ENCODE measurements around the gene FOXF1. TPM values are rescaled to one million over a fixed set of nuclear protein-coding genes. Genes with fewer than 3 reads are reported as not detected.

The FOXF1 gene
- total and polyA plus RNA-seq, 4 donors, result 0.66 to 1.7 (median 1.1) TPM

DNA sequence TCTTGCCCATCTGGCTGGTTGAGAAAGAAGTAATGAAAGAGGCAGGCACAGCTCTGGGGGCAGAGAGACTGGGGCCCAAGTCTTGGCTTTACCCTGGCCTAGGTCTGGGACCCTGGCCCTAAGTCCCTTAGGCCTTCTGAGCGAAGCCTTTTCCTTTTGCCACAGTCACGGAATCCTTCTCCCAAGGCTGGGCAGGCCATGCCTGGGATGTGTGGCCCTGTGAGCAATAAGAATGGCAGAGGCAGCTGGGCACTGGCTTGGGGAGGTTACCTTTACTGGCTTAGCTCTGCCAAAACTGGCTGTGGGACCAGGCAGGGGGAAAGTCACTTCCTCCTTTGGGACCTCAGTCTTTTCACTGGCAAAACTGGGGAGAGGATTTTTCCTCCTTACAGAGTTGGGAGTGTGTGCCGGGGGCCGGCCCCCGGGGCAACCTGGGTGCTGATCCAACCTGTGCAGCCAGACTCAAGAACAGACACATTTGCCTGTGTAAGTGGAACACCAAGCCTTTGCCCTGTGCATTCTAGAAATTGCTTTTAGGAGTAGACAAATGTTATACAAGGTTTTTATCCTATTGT, 12.9 kb downstream of the FOXF1 start:
- H3K27ac ChIP-seq (ENCODE audit: low read depth, low read length), result no peak overlapping the region
- H3K4me1 ChIP-seq (ENCODE audit: control insufficient read depth, insufficient read depth, low read length), result peaks cover 16% of the 10 kb centered on the region
- H3K27me3 ChIP-seq (ENCODE audit: control insufficient read depth, insufficient read depth, low read length), result peaks cover 48% of the 10 kb centered on the region
- H3K9me3 ChIP-seq (ENCODE audit: control insufficient read depth, insufficient read depth, low read length), result no peaks in the 10 kb centered on the region
- no peak for DNase-seq (ENCODE audit: low read depth in 4 of 6, low spot score in 6 of 6)
- H3K36me3 ChIP-seq (ENCODE audit: control insufficient read depth, insufficient read depth, low read length), result peaks cover 7% of the 10 kb centered on the region
- H3K4me3 ChIP-seq (ENCODE audit: low read depth, low read length), result no peak overlapping the region
- WGBS (ENCODE audit: insufficient coverage), result 87% methylated on average over 5 of the region's 5 CpGs

DNA sequence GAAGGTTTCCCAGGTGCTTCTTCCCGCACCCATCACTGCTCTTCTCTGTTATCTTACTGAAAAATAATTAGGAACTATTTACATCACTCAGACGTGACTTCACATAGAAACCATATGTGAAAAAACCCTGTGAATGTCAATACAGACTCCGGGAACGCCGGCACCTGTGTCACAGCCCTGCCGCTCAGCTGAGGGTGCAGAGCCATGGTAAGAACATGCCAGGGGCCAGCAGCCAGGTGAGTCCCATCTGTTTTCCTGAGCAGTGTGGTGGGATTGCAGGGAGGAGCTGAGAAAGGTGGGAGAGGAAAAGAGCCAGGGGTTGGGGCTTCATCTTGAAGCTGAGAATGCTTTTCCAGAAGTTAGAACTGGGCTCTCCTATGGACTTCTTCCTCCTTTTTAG, 13.7 kb downstream of the FOXF1 start:
- Histone ChIP-seq H3K27ac (ENCODE audit: low read depth, low read length) (no peak overlapping the region), H3K4me3 (ENCODE audit: low read depth, low read length) (no peak overlapping the region), H3K4me1 (ENCODE audit: control insufficient read depth, insufficient read depth, low read length) (peaks cover 16% of the 10 kb centered on the region), H3K36me3 (ENCODE audit: control insufficient read depth, insufficient read depth, low read length) (peaks cover 12% of the 10 kb centered on the region), H3K27me3 (ENCODE audit: control insufficient read depth, insufficient read depth, low read length) (peaks cover 44% of the 10 kb centered on the region), H3K9me3 (ENCODE audit: control insufficient read depth, insufficient read depth, low read length) (no peaks in the 10 kb centered on the region)
- WGBS (ENCODE audit: insufficient coverage), result 83% methylated on average over 6 of the region's 6 CpGs
- DNase-seq (ENCODE audit: low read depth in 4 of 6, low spot score in 6 of 6), result no peak

- no peak for DNase-seq (ENCODE audit: low read depth in 4 of 6, low spot score in 6 of 6)
- H3K27ac ChIP-seq (ENCODE audit: low read depth, low read length), result no peak overlapping the region
- no peaks in the 10 kb centered on the region for H3K9me3 ChIP-seq (ENCODE audit: control insufficient read depth, insufficient read depth, low read length)
- peaks cover 17% of the 10 kb centered on the region for H3K4me1 ChIP-seq (ENCODE audit: control insufficient read depth, insufficient read depth, low read length)
- H3K27me3 ChIP-seq (ENCODE audit: control insufficient read depth, insufficient read depth, low read length), result peaks cover 27% of the 10 kb centered on the region
- peaks cover 18% of the 10 kb centered on the region for H3K36me3 ChIP-seq (ENCODE audit: control insufficient read depth, insufficient read depth, low read length)
- no peak overlapping the region for H3K4me3 ChIP-seq (ENCODE audit: low read depth, low read length)
- WGBS (ENCODE audit: insufficient coverage), result 56% methylated on average over 12 of the region's 12 CpGs
These were observed 15.4 kb downstream of the FOXF1 start for GRCh38 chr16:86525696-86526095.

DNA sequence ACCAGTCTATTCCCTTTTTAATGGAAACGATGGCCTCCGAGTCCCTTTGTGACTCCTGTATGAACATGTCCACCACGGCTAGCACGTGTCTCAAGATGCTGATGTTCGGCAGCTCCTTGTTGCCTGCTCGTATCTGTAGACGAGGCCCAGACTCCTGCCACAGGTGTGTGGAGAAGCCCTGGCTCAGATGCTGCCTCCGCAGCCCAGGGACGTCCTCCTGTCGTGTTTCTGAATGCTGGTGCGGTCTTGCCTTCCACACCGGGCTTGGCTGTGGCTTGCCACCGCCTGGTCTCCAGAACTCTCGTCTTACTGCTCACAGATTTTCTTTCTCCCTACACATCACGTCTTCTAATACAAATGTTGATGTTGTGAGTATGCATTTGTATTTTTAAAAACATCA, 17.0 kb downstream of the FOXF1 start:
- H3K9me3 ChIP-seq (ENCODE audit: control insufficient read depth, insufficient read depth, low read length), result no peaks in the 10 kb centered on the region
- H3K4me1 ChIP-seq (ENCODE audit: control insufficient read depth, insufficient read depth, low read length), result peaks cover 26% of the 10 kb centered on the region
- peaks cover 11% of the 10 kb centered on the region for H3K27me3 ChIP-seq (ENCODE audit: control insufficient read depth, insufficient read depth, low read length)
- no peak overlapping the region for H3K4me3 ChIP-seq (ENCODE audit: low read depth, low read length)
- no peak overlapping the region for H3K27ac ChIP-seq (ENCODE audit: low read depth, low read length)
- H3K36me3 ChIP-seq (ENCODE audit: control insufficient read depth, insufficient read depth, low read length), result peaks cover 31% of the 10 kb centered on the region
- no peak for DNase-seq (ENCODE audit: low read depth in 4 of 6, low spot score in 6 of 6)
- 92% methylated on average over 12 of the region's 15 CpGs for WGBS (ENCODE audit: insufficient coverage)

GRCh38 chr16:86528061-86528929, 18.0 kb downstream of the FOXF1 start:
- H3K4me1 ChIP-seq (ENCODE audit: control insufficient read depth, insufficient read depth, low read length), result peaks cover 22% of the 10 kb centered on the region
- 91% methylated on average over 38 of the region's 38 CpGs for WGBS (ENCODE audit: insufficient coverage)
- no peaks in the 10 kb centered on the region for H3K9me3 ChIP-seq (ENCODE audit: control insufficient read depth, insufficient read depth, low read length)
- H3K27me3 ChIP-seq (ENCODE audit: control insufficient read depth, insufficient read depth, low read length), result peaks cover 3% of the 10 kb centered on the region
- peaks cover 35% of the 10 kb centered on the region for H3K36me3 ChIP-seq (ENCODE audit: control insufficient read depth, insufficient read depth, low read length)
- H3K27ac ChIP-seq (ENCODE audit: low read depth, low read length), result no peak overlapping the region
- H3K4me3 ChIP-seq (ENCODE audit: low read depth, low read length), result no peak overlapping the region
- no peak for DNase-seq (ENCODE audit: low read depth in 4 of 6, low spot score in 6 of 6)

DNA sequence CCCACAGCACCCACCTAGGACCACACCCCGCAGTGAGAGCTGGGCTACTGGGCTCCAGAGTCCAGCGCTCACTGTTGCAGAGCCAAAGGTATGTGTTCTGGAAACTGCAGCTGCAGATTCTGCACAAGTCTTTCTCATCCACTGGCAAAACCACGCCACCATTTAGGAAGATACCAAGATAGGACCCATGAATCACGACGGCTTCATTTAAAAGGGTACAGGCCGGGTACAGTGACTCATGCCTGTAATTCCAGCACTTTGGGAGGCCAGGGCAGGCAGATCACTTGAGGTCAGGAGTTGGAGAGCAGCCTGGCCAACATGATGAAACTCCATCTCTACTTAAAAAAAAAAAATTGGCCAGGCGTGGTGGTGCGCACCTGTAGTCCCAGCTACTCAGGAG, 18.8 kb downstream of the FOXF1 start:
- Histone ChIP-seq H3K36me3 (ENCODE audit: control insufficient read depth, insufficient read depth, low read length) (peaks cover 35% of the 10 kb centered on the region), H3K4me1 (ENCODE audit: control insufficient read depth, insufficient read depth, low read length) (peaks cover 21% of the 10 kb centered on the region), H3K27me3 (ENCODE audit: control insufficient read depth, insufficient read depth, low read length) (no peaks in the 10 kb centered on the region), H3K9me3 (ENCODE audit: control insufficient read depth, insufficient read depth, low read length) (no peaks in the 10 kb centered on the region), H3K27ac (ENCODE audit: low read depth, low read length) (no peak overlapping the region), H3K4me3 (ENCODE audit: low read depth, low read length) (no peak overlapping the region)
- no peak for DNase-seq (ENCODE audit: low read depth in 4 of 6, low spot score in 6 of 6)
- WGBS (ENCODE audit: insufficient coverage), result 92% methylated on average over 8 of the region's 8 CpGs

GRCh38 chr16:86530251-86531190, 20.2 kb downstream of the FOXF1 start:
- no peaks in the 10 kb centered on the region for H3K27me3 ChIP-seq (ENCODE audit: control insufficient read depth, insufficient read depth, low read length)
- H3K4me1 ChIP-seq (ENCODE audit: control insufficient read depth, insufficient read depth, low read length), result peaks cover 26% of the 10 kb centered on the region
- H3K36me3 ChIP-seq (ENCODE audit: control insufficient read depth, insufficient read depth, low read length), result peaks cover 40% of the 10 kb centered on the region
- H3K4me3 ChIP-seq (ENCODE audit: low read depth, low read length), result no peak overlapping the region
- no peak overlapping the region for H3K27ac ChIP-seq (ENCODE audit: low read depth, low read length)
- H3K9me3 ChIP-seq (ENCODE audit: control insufficient read depth, insufficient read depth, low read length), result no peaks in the 10 kb centered on the region
- WGBS (ENCODE audit: insufficient coverage), result 63% methylated on average over 18 of the region's 31 CpGs
- no peak for DNase-seq (ENCODE audit: low read depth in 4 of 6, low spot score in 6 of 6)

DNA sequence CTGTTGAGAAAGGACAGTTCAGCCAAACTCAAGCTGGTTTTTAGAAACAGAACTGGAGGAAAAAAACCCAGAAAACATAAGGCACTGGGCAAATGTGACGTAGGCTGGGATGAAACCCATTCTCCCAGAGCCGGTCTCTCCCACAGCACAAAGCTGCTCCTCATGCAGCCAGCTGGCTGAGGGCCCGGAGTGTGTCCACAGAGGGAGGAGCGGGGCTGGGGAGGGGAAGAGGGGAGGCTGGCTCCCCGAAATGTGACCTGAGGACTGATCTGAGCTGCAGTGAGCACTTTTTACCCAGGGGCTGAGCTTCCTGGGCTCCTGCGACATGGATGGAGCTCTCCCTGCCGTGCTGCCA, 20.8 kb downstream of the FOXF1 start:
- WGBS (ENCODE audit: insufficient coverage), result 28% methylated on average over 5 of the region's 7 CpGs
- H3K27me3 ChIP-seq (ENCODE audit: control insufficient read depth, insufficient read depth, low read length), result no peaks in the 10 kb centered on the region
- H3K9me3 ChIP-seq (ENCODE audit: control insufficient read depth, insufficient read depth, low read length), result no peaks in the 10 kb centered on the region
- DNase-seq (ENCODE audit: low read depth in 4 of 6, low spot score in 6 of 6), result peak in 4 of 6 donors; percentile 71 to 93 (median 81)
- H3K36me3 ChIP-seq (ENCODE audit: control insufficient read depth, insufficient read depth, low read length), result peaks cover 43% of the 10 kb centered on the region
- no peak overlapping the region for H3K4me3 ChIP-seq (ENCODE audit: low read depth, low read length)
- peak overlapping the region; percentile 50 for H3K27ac ChIP-seq (ENCODE audit: low read depth, low read length)
- H3K4me1 ChIP-seq (ENCODE audit: control insufficient read depth, insufficient read depth, low read length), result peaks cover 26% of the 10 kb centered on the region

- DNase-seq (ENCODE audit: low read depth in 4 of 6, low spot score in 6 of 6), result no peak
- Histone ChIP-seq H3K36me3 (ENCODE audit: control insufficient read depth, insufficient read depth, low read length) (peaks cover 49% of the 10 kb centered on the region), H3K4me1 (ENCODE audit: control insufficient read depth, insufficient read depth, low read length) (peaks cover 26% of the 10 kb centered on the region), H3K27ac (ENCODE audit: low read depth, low read length) (peak overlapping the region; percentile 50), H3K4me3 (ENCODE audit: low read depth, low read length) (no peak overlapping the region), H3K9me3 (ENCODE audit: control insufficient read depth, insufficient read depth, low read length) (no peaks in the 10 kb centered on the region), H3K27me3 (ENCODE audit: control insufficient read depth, insufficient read depth, low read length) (no peaks in the 10 kb centered on the region)
- 86% methylated on average over 49 of the region's 49 CpGs for WGBS (ENCODE audit: insufficient coverage)
These were observed 21.6 kb downstream of the FOXF1 start for GRCh38 chr16:86531641-86532525.

Data from spinal cord (tissue), 10 donors.